Measurements from ENCODE around the gene KCNE3. TPM values are rescaled to one million over a fixed set of nuclear protein-coding genes. Genes with fewer than 3 reads are reported as not detected.
A peak's percentile ranks its signal among the peaks of the same experiment; 100 is the strongest.

The KCNE3 gene
- total RNA-seq, 1 experiment from 2014 or later = 4.9 TPM

- no peak overlapping the region for H3K4me3 Mint-ChIP-seq
- no peak overlapping the region for H3K4ac ChIP-seq (ENCODE audit: low read depth, low read length)
- no peaks in the 10 kb centered on the region for H3K23me2 ChIP-seq (ENCODE audit: insufficient read length, low read depth, low read length, poor library complexity, severe bottlenecking)
- no peak overlapping the region for H2BK120ac ChIP-seq (ENCODE audit: low read depth, low read length, poor library complexity, severe bottlenecking)
- no peak overlapping the region for H3K27ac ChIP-seq (ENCODE audit: insufficient read length, low read depth, low read length)
- no peaks in the 10 kb centered on the region for H3K27me3 ChIP-seq (ENCODE audit: insufficient read depth, low read length)
- H4K8ac ChIP-seq (replicated peaks; ENCODE audit: insufficient read length, low read depth, low read length) = no peak overlapping the region
- no peaks in the 10 kb centered on the region for H3K4me1 ChIP-seq (ENCODE audit: insufficient read depth, low read length)
- no peak overlapping the region for H2BK15ac ChIP-seq (ENCODE audit: low read depth, low read length)
- H3K56ac ChIP-seq (ENCODE audit: insufficient read length, low read depth, low read length) = no peak overlapping the region
- H4K5ac ChIP-seq (ENCODE audit: insufficient read length, low read depth, low read length) = no peak overlapping the region
- no CpG with 5 or more reads among the region's 9 CpGs for WGBS (ENCODE audit: extremely low coverage, insufficient read length, low lambda C conversion rate)
- no peak overlapping the region for H3K4me2 ChIP-seq (ENCODE audit: insufficient read depth, insufficient read length, low read length)
- no peak overlapping the region for H2BK20ac ChIP-seq (ENCODE audit: low read depth, low read length, poor library complexity, severe bottlenecking)
- H3K27ac Mint-ChIP-seq = 0 out of 7 replicates have a peak overlapping the region, but pooled peaks of 1 of the 3 experiments have one; percentile 22
- no peak overlapping the region for H3K9ac ChIP-seq (ENCODE audit: extremely low read depth, insufficient read length, low read length)
- H3K79me2 ChIP-seq (ENCODE audit: insufficient read depth, low read length) = no peaks in the 10 kb centered on the region
- no peaks in the 10 kb centered on the region for H3K79me1 ChIP-seq (ENCODE audit: insufficient read depth, low read depth, low read length, poor library complexity, severe bottlenecking)
- H3K27me3 Mint-ChIP-seq (ENCODE audit: low read depth) = no peaks in the 10 kb centered on the region
- H2BK5ac ChIP-seq (ENCODE audit: insufficient read length, low read length) = no peak overlapping the region
- no peaks in the 10 kb centered on the region for H4K20me1 ChIP-seq (ENCODE audit: control insufficient read depth, insufficient read depth, insufficient read length)
- no peaks in the 10 kb centered on the region for H3K9me3 Mint-ChIP-seq
- no peak overlapping the region for H3T11ph ChIP-seq (ENCODE audit: low read length)
- no peak for TF ChIP-seq CTCF (conservative IDR thresholded peaks at IDR 0.05)
- DNase-seq = no peak
- peaks cover 15 to 27% of the 10 kb centered on the region in 2 experiments for H3K4me1 Mint-ChIP-seq
- H3K36me3 Mint-ChIP-seq (ENCODE audit: insufficient read depth in 1 of 3, low read depth in 3 of 3) = no peaks in the 10 kb centered on the region
- H2AFZ ChIP-seq (ENCODE audit: low read length) = no peak overlapping the region
- no peak overlapping the region for H2AK5ac ChIP-seq (ENCODE audit: insufficient read length, low read length)
- no peak overlapping the region for H3K14ac ChIP-seq (ENCODE audit: insufficient read depth, low read length)
- H4K91ac ChIP-seq (ENCODE audit: insufficient read length, low read depth, low read length) = no peak overlapping the region
- H3K23ac ChIP-seq (ENCODE audit: insufficient read length, low read depth, low read length) = no peak overlapping the region
- no peak overlapping the region for H2BK12ac ChIP-seq (ENCODE audit: insufficient read length, low read depth, low read length)
- no peaks in the 10 kb centered on the region for H3K9me3 ChIP-seq (ENCODE audit: control insufficient read depth, low read depth, low read length)
- no peak overlapping the region for H3K18ac ChIP-seq (ENCODE audit: insufficient read length, low read depth, low read length)
Measured at GRCh38 chr11:74444173-74444826, 23.0 kb downstream of the KCNE3 start.

All from H9 (cell line).